T47D (cell line): ENCODE results near the gene CLSTN1.

Experiments
- DNase-seq, 2 experiments: peaks; one replicate each; pipeline versions ENCODE4 v3.0.0 to v3.0.0-alpha.2; 2011 to 2012; ENCODE audit warnings: low read depth in 1 of 2, low spot score in 1 of 2
- JUND ChIP-seq: IDR thresholded peaks from 2 replicates; pipeline ENCODE4 v1.6.1; 2012; ENCODE audit warnings: low read depth
- in situ Hi-C: cut with HindIII; loops from 2 replicates; pipeline ENCODE4 v1.10.0; 2016; ENCODE audit warnings: low sequenced_read_pairs, low pct_unique_long_range_greater_than_20kb

Gene CLSTN1

DNA sequence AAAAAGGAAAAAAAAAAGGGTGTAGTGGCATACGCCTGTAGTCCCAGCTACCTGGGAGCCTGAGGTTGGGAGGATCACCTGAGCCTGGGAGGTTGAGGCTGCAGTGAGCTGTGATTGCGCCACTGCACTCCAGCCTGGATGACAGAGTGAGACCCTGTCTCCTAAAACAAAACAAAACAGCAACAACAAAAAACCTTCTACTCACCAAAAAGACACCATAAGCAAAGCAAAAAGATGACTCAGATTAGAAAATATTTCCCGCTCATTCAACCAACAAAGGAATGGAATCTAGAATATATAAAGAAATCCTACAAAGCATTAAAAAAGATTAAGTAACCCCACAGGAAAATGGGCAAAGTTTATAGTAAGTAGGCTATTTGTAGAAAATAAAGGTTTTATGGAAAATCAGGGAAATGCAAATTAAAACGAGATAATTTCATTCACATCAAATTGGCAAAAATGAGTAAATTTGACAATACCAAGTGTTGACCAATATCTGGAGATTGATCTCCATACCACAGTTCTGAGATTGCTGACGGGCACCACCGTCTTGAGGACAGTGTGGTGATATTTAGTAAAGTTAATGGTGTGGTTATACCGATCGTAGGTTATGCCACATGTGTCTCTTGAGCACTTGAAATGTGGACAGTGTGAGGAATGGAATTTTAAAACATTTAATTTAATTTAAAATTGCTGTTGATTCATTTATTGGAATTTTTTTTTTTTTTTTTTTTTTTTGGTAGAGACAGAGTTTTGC lies 118.2 kb downstream of the CLSTN1 start:
- TF ChIP-seq JUND: no peak
- in situ Hi-C loops: no loop called here
- DNase-seq: no peak

DNA sequence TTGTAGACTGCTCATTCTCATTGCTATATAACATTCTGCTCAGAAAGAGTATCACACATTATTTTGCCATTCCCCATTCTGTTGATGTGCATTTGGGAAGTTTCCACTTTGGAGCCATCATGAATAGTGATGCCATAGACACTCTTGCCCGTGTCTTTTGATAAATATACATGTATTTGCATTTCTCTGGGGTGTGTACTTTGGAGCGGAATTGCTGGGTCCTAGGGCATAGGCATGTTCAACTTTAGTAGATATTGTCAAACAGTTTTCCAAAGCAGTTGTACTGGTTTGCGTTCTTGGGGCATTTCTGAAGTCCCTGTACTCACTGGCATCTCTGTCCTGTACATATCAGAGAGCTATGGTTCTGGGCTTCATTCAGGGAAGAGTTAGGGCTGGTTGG lies 120.1 kb downstream of the CLSTN1 start:
- no peak for DNase-seq
- in situ Hi-C loops: no loop called here
- no peak for TF ChIP-seq JUND

DNA sequence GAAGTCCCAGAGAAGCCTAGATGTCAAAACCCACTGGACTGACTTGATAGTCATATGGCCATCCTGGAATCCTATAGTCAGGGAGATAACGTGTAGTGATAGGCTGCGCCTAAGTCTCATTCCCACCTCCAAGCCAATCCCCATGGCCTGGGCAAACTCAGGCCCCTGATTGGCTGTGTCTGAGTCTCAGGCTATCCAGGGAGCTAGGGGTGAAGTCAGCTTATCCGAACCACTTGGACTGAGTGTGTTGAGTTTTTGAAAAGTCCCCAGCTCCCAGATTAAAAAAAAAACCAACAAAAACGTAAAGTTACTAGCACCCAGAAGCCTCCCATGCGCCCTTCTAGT lies 120.6 kb downstream of the CLSTN1 start:
- in situ Hi-C loops: no loop called here
- DNase-seq: no peak
- TF ChIP-seq JUND: no peak

DNA sequence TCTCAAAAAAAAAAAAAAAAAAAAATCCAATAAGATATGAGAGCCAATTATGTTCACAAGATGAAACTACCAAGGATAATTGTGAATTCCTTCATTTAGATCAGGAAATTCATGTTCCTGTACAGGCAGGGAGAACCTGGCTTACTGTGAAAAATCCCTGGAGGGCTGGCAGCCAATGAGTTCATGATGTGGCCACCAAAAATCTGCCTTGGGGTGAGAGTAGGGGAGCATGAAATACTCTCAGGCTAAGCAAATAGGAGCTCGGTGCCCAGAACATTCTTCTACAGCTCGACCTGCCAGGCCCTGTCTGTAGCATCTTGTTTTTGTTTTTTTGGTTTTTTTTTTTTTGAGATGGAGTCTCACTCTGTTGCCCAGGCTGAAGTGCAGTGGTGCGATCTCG lies 122.1 kb downstream of the CLSTN1 start:
- in situ Hi-C loops: no loop called here
- TF ChIP-seq JUND: no peak
- peak in 1 of 2 experiments; percentile 35 for DNase-seq

DNA sequence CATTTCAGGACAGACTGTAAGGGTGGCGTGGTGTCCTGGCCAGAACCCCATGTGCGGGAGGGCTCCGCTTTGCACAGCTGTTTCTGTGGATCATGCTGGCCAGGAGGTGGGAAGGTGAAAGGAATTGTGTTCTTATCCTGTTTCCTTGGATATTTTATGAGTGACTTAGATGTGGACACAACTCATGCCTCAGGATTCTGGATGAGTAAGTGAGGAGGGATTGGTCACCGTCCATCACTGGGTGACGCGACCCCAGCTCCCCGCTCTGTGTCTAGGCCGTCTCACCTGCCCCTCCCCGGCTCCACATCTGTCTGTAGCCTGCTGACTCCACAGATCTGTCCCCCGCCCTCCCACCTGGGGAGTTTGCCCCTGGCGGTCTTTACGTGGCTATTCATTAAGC lies 123.4 kb downstream of the CLSTN1 start:
- TF ChIP-seq JUND: no peak
- in situ Hi-C loops: no loop called here
- no peak for DNase-seq

DNA sequence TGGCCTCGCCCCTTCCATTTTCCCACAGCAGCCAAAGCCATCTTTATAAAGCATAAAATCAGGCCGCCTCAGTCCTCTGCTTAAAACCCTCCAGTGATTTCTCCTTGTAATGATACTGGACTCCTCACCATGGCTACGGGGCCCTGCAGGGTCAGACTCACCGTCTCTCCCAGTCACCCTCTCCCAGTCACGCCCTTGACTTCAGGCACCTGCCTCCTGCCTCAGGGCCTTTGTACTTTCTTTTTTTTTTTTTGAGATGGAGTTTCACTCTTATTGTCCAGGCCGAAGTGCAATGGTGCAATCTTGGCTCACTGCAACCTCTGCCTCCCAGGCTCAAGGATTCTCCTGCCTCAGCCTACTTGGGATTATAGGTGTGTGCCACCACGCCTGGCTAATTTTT lies 124.4 kb downstream of the CLSTN1 start:
- in situ Hi-C loops: no loop called here
- TF ChIP-seq JUND: no peak
- no peak for DNase-seq

DNA sequence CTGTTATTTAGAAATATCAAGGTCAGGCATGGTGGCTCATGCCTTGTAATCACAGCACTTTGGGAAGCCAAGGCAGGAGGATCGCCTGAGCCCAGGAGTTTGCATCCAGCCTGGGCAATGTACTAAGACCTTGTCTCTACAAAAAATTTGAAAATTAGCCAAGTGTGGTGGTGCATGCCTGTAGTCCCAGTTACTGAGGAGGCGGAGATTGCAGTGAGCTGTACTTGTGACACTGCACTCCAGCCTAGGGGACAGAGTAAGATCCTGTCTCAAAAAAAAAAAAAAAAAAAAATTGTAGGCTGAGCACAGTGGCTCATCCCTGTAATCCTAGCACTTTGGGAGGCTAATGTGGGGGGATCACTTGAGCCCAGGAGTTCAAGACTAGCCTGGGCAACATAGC lies 127.0 kb downstream of the CLSTN1 start:
- DNase-seq: no peak
- in situ Hi-C loops: no loop called here
- no peak for TF ChIP-seq JUND

DNA sequence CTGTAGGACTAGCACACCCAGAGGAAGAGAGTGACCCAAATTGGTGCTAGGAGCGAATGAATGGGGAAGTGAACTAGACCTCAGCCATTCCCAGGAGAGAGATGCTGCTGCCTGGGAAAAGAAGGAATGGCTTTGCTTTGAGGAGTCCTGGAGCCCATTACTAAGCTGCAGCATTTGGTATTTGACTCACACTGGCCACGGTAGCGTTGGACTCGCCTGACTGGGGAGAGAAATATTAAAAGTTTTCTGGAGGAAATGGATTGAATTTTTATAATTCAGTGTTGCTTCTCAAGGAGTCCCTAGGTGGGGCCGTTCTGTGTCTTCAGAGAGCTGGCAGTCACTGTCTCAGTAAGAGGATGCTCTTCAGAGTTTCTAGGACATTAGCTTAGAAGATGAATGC lies 132.1 kb downstream of the CLSTN1 start:
- no peak for TF ChIP-seq JUND
- no peak for DNase-seq
- in situ Hi-C loops: no loop called here

DNA sequence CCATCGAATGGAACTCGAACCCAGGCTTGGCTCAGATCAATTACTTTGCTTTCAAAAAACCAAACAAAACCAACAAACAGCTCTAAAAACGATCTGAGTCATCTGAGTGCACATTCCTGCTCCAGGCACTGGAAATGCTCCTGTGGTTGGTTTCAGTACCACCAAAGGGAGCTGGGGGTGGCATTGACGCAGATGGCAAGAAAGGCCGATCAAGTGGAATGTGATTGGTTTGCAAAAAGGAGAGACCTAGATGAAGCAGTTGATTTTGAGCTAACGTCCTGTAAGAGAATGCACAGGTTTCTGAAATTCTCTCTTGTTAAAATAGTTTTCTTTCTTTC lies 132.7 kb downstream of the CLSTN1 start:
- in situ Hi-C loops: no loop called here
- DNase-seq: no peak
- TF ChIP-seq JUND: no peak

DNA sequence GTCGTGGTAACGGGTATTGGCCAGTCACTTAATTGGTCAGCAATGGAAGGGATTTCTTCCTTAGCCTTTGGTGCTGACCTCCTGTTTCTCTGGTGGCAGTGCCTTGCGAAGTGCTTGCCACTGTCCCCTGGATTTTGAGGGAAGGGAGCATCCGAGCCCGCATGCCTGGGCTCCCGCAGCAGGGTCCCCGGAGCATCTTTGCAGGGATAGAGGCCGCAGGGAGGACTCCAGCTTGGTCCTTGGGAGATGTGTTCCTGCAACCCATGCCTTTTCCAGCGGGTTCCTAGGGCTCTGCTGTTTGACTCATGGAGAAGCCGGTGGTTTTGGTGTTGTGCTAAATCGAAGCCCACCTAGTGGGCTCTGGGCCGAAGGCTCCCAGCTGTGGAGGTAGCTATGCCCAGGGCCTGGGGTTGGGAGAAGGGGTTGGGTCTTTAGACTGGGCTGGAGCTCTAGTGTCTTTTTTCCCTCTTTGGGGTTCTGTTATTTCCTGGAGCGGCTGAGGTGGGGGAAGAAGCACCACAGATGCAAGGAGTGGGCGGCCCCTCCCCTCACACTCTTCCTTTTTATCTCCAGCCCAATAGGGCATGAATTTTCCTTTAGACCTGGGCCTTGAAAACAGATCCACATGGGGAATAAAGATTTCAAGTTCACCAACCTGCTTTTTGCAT lies 133.2 kb downstream of the CLSTN1 start:
- DNase-seq: no peak
- in situ Hi-C loops: no loop called here
- no peak for TF ChIP-seq JUND

DNA sequence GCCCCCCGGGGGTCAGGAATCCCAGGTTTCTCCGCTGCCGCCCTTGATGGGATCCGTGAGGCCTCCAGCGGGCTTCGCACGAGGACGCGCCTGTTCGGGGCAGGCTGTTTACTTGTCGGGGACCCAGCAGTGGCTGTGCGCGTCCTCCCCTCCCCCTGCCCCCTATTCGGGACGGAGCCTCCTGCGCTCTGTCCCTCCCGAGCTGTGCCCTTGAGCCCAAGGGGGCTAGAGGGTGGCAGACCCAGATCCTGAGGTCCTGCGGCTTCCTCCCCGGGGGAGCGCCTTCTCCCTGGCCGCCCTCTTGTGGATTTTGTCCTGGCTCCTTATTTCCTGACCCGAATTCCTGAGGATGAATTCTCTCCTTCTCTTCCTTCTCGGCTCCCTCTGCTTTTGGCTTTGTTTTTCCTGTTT lies 133.8 kb downstream of the CLSTN1 start:
- DNase-seq: no peak
- no peak for TF ChIP-seq JUND
- in situ Hi-C loops: no loop called here

DNA sequence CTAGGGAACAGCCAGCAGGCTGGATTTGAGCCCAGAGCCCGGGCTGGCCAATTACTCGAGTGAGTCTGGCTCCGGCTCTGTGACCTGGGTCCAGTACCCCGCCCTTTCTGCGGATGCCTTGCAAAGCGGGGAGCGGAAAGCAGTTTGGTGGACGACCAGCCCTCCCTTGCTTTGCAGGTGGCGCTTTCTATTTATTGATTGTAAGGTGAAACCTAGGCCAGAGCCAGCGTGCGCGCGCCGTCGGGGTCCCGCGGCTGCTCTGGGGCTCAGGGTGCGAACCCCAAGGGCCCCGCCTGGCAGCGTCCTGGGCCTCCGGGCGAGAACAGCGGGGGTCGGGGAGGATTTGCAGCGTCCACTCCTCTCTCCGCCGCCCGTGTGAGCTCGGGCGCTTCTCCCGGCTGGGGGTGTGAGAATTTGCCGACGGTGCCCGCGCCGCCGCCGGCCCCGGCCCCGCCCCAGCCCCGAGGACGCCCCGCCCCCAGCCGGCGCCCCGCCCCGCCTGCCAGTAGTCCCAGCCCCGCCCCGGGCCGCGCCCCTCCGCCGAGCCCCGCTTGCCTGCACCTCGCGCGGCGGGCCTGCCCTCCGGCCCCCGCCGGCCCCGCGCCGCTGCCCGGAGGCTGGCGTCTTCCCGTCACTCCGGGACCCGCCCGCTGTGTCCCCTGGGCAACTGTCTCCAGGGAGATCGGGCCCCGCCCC lies 134.6 kb downstream of the CLSTN1 start:
- DNase-seq: peak; percentile 46 to 61
- no peak for TF ChIP-seq JUND
- in situ Hi-C loops: no loop called here

DNA sequence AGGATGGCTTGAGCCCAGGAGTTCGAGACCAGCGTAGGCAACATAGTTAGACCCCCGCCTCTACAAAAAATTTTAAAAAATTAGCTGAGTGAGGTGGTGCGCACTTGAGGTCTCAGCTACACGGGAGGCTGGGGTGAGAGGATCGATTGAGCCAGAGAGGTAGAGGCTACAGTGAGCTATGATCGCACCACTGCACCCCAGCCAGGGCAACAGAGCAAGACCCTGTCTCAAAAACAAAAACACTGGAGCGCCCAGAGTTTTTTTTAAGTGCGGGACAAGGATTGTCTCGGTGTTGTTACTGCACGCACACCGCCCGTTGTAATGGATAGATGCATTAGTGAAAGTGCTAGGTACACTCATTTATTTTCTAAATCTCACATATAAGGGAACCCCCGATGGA lies 135.2 kb downstream of the CLSTN1 start:
- TF ChIP-seq JUND: no peak
- DNase-seq: no peak

More for the DNA sequence above, 135.2 kb downstream of the CLSTN1 start:
- in situ Hi-C loops: no loop called here
